Suppressor macrophage (primary cell): ENCODE results near the gene C1orf53.

ENCODE experiments used
- DNase-seq, 4 experiments: peaks; one replicate each; pipeline ENCODE4 v3.0.0-alpha.2; 2020 to 2022

Gene C1orf53

DNA sequence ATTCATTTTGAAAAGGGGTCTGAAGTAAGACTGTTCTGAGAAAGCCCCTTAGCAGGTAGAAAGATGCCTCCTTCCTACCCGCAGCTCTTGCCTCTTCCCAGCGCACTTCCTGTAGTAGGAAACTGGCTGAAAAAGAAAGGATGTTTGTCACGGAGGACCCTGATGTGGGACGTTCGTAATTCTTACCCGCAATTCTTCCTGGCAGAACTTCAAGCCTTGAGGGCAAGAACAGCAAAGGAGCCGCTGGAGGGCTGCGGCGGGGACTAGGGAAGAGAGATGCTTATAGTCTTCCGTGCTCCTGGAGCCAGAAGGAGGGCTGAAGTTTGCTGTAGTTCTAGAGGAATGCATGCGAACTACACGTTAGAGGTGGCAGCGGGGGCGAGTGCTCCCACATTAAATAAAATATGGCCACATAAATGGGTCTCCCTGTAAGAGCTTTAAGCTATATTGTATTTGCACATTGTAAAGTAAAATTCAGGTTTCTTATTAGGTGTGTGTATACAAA is 6.3 kb downstream of the C1orf53 start:
- peak in 1 of 4 experiments; percentile 22 for DNase-seq

DNA sequence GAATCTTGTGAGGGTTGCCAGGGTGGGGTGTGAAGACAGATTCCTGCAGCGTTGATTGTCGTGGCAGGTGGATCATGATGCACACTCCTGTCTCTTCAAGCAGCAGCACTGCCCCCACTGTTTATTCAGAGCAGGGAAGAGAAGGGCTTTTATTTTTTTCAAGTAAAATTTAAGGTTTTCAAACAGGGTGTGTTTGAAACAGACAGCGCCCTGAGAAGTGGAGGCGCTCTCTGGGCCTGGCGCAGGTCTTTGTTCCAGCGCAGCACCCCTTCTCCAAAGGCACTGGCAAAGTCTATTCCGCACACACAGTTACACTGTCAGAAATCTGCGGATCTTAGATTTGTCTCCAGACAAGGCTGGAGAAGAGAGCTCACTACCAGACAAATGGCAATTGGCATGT is 7.0 kb downstream of the C1orf53 start:
- no peak for DNase-seq

DNA sequence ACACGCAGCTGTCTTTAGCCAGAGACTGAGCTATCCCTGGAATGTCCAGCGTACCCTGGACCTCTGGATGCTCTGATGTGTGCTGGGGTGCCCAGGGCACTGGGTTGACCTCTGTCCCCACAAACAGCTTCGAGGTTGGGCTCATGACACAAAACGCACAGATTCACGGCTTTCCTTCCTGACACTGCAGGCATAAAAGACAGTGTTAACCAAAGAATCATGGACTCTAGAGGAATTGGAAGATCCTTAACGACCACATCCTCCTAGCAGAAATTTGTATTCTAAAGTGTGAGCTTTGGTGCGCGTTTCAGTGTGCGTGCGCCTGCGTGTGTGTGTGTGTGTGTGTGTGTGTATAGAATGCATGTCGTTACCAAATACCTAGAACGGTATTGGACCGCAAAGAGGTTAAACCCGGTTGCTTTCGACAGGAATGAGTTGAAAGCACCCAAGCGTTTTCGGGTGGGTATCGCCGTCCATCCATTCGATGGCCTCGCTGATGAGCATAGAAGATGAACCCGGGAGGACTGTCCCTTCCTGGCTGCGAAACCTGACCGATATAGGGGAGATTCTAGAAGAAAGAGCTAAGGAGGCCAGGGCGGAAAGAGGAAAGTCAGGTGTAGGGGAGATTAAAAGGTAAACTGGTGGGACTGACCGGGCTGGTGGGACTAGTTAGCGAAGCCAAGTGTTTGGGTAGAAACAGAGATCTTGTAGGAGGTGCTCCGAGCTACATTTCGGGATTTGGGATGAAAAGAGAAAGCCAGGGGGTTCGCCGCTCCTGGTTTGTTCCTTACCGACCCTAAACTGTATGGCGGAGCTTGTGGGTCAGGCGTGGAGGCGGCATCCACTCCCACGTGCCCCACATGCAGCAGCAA is 7.9 kb downstream of the C1orf53 start:
- no peak for DNase-seq

DNA sequence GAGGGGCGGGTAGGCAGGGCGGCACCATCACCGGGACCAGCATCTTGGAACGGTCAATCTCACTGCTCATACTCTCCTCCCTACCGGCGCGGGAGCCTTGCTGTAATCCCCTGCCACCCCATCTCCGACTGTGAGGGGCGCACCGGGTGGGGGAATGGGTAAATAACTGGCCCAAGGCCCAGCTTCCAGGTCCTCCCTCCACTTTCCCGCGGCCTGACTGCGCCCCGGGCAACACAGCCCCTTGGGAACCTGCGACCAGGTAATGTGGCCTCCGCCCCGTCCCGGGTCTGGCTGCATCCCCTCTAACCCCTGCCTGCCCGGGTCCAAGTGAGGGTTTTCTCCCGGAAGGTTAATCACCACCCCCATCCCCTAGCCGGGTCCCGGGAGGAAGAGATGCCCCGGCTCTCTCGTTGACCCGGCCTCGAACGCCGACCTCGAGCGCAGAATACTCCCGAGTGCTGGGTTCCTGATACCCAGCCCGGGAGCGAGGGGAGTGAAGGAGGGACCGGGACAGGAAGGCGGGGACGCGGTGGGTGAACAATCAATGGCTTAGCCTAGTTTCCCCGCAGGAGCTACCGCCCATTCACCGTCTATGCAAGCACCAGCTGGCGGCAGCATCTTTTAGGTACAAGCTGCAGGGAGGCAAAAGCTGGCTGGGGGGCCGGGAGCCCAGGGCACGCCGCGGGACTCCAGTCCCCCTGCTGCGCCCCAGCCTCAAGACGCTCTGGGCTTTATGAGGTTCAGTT is 8.9 kb downstream of the C1orf53 start:
- DNase-seq: no peak

DNA sequence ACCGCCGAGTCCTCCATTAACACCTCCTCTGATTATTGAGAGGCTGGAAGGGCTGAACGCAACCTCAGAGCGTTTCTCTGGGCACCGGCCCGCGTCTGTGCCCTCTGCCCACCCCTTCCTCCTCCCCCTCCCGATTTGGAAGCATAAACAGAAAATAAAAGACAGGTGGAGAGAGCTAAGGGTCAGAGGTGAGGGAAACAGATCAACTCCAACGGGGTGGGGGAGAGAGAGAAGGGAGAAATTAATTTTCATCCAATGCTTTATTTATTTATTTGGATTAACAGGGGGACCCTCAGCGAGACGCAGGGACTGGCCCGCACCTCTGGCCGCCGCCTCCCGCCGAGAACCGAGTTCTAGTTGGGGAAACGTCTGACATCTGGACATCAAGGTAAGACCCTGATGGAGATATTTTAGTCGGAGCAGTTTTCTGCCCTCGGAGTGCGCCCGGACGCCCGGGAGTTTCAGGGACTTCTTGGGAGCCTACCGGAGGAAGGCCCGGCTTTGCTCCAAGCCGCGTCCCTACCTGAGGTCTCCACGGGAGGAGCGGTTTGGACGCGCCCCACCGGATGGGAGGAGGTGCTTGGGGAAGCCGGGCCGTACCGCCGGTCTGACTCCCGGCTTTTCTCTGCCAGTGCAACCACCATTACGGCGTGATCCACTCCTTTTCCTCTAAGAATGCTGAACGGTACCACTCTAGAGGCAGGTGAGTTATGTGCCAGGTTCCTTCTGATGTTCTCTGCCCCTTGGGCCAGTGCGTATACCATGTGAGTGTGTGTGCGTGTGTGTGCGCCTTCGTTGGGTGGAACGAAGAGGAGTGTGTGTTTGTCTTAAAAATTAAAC is 9.6 kb downstream of the C1orf53 start:
- DNase-seq: no peak

DNA sequence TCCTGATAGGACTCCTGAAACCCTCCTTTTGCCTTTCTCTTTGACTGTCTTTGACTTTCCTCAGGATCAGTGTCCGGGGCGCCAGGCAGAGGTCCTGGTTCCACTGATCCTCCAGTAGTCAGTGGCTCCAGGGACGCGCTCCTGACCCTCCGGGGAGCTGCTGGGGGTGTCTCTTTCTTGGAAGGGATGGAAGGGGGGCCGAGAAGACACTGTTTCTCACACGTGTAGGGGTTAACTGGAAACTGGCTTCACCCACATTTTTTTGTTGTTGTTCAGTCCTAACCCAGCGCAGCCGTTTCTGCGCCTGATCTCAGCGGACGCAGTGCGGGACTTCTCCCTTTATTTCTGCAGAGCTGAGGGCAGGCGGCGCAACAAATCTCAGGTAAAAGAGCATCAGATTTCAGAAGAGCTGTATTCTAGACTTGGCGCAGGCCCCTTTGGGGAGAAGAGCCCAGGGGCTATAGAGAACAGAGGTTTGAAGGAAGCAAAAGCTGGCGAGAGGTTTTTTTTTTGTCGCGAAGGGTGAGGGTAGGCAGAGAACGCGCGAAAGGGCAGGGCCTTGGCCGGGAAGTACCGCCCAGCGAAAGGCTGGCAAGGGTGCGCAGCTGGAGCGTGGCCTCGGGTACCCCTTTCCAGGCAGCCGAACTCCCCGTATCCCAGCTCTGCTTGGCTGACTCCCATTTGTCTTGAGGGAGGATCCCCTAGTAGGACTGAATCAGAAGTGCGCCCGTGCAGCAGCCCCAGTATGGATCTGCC is 10.5 kb downstream of the C1orf53 start:
- DNase-seq: no peak

DNA sequence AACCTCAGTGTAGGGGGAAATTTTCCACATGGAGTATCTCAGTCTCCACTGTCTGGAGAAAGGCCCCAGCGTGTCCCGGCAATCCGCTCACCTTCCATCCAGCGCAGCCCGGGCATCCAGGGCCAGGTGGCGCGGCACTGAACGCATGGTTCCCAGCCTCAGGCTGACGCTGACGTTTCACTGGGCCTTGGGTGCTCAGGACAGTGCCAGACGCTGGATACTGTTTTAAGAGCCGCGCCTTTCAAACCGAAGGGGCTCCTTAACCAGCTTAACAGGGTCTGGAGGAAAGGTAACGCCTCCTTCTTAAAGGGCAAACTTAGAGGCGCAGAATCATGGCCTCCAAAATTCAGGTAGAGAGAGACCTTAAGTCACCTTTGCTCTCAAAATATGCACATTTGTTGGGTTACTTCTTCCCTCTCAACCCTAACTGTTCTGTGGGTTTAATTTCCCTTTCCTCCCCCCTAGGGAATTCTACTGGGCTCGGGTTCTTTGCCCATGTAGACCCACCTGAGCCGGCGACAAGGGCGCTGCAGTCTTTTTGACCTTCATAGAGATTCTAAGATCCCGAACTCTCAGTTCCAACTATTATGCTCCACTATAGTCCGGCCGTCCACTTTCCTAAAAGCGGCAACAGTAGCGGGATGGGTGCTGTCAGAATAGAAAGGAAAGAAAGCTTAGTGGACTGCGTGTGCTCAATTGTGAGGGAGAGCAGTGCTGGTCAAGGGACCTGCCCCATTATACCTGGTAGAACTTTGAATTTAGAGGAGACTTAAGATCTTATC is 11.3 kb downstream of the C1orf53 start:
- no peak for DNase-seq

DNA sequence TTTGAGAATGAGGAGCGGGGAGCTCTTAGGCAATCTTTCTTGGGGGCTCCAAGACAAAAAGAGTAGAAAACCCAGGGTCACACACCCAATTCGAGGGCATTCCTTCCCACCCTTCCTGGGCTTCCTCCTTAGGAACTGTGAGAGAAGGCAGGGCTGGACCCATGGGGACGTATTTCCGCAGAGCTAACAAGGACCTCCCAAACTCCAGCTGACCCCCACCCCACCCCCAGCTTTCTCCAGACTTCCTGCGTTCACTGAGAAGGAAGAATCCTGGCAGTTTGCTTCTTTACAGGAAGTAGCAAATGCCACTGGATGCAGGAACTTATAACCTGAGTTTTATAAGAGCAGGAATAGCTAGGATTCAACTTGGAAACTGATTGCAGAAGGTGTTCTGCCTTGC is 12.1 kb downstream of the C1orf53 start:
- no peak for DNase-seq

DNA sequence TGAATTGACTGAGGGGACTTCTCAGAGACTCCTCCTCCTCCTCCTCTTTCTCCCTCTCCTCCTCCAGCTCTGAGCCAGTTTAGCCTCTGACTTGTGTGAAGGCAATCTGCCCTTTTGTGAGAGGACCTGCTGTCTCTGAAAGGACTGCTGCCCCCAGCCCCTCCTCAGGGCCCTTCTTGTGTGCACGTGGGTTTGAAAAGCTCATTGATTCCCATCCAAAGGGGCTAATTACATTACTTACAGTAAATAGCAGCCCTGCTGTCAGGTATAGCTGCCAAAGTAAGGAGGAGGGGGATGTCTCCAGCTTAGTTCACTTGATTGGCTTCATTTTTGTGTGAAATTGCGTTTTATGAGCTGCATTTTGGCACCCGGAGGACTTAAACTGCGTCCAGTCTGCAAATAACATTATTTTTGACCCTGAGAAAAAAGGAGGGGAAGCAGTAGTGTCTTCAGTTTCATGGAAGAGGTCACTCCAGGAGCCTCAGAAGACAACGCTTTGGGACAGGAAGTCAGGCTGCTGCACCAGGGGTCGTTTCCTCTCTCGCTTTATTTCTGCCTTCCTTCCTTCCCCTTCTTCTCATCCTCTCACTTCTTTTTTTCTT is 12.9 kb downstream of the C1orf53 start:
- no peak for DNase-seq

DNA sequence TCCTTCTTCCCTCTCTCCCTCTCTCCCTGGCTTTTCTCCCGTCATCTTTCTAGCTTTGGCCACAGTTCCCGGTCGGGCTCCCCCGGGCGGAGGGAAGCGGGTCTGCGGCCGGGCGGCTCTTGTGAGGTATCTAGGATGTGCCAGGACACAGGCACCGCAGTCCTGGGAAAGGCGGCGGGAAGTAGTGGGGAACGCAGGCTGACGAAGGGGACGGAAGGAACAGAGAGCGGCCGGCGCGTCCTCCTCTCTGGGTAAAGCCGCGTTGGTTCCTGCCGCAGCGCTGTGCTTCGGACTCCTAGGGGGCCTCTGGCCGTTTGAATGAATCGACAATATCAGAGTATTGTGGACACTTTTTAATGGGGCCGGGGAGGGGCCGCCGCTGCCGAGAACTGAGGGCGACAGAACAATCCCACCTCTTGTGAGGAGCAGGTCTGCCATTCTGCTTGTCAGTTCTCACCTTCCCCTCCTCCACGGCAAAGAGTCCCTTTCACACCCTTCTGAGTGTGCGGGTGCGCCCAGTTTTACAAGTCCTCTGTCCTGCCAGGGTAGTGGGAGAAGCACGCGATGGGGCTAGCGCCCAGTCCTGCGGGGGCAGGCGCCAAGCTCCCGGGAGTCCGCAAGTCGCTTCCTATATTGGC is 13.6 kb downstream of the C1orf53 start:
- DNase-seq: peak in 3 of 4 experiments; percentile 33 to 65 (median 44)

DNA sequence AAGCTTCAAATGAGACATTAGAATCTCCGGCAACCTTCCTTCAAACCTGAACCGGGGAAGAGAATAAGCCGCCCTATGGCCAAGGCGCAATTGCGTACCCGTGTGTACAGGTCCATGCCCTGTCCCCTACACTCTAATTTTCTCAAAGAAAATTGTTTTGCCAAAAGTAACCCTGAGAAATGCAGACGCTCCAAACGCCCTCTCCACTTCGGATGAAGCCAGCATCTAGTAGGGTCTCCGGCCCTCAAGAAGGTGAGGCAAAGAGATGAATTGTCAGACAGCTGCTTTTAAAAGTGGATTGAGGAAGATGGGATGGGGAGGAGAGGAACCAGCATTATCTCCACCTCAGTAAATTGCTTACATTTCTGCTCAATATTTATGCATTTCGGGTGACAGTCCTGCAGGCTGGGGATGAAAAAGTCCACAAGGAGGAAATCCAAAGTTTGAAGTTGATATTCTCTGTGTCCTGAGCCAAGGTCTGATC is 14.1 kb downstream of the C1orf53 start:
- no peak for DNase-seq

DNA sequence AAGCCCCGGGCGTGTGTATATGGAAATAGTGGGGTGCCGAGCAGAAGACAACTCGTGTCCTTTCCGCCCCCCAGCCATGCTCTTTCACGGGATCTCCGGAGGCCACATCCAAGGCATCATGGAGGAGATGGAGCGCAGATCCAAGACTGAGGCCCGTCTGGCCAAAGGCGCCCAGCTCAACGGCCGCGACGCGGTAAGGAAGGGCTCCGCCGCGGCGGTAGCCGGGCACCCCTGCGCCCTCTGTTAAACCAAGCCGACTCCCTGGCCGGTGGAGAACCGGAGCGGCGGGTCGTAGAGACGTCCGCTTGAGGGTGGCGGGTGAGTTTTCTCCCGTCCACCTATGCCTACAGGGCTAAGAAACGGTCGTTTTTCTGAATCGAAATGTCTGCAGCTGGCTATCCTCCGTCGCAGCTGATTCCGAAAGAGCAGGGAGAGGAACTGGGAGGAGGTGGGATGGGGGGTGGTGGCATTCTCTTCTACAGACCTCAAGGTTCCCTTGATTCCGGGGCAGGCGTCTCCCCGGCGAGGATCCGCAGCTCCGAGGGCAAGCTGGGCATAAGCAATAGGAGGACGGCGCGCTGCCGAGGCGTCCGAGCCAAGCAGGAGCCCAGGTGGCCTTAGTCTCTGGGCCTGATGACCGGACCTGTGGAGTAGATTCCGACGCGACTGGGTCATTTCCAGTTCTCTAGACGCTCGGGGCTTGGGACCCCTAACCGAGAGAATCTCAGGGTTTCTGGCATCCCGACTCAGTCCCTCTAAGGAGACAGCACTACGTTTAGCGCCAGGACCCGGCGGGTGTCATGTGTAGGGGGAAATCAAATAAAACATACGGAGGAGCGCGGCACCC is 15.6 kb downstream of the C1orf53 start:
- peak in 3 of 4 experiments; percentile 25 to 59 (median 51) for DNase-seq

DNA sequence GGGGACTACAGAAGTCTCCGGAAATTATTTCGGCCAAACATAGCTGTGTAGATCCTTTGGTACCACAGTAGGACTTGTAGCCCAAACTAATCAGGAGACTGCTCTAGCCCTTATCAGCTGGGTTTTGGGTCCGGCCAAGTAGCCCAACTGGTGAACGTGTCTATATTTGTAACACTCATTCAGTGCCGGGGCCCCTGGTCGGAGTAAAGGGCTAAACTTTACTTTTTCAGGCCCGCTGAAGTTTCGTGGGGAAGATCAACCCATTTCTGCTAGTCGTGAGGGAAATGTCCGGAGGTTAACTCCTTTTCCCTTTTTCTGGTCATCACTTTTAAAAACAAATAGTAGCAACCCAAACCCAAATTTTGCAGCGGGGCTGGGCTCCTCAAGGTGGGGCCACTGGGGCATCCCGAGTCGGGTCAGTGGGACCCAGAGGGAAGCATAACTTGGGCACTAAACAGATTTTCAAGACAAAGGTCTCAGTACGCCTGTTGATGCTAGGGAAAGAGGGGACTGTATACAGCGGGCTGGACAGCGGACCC is 16.4 kb downstream of the C1orf53 start:
- DNase-seq: no peak

DNA sequence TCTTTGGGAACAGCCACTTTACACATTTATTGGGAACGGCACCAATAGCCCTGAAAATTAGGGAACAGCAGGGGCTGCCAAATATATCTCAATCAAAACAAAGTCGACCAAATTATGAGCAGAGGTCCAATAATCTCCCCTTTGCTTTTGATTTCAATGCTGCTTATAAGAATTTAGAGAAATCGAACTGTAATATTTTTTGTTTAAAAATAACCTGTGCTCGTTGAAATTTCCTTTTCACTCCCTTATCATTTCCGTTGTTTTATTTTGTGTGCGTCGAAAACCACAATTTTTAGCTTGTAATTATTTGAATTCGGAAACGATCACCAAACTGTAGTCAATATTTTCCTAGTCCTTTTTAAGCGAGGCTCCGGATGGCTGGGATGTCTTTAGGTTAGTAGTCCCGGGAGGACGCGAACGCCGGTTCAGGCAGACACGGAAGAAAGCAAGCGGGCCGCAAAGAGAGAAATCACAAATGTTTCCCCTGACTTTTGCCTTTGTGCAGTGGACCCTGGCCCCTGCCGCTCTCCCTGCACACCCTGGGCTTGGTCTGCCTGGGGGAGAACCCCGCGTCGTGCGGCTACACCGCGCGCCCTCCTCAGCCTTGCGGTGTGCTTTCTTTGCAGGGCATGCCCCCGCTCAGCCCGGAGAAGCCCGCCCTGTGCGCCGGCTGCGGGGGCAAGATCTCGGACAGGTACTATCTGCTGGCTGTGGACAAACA is 17.1 kb downstream of the C1orf53 start:
- peak in 2 of 4 experiments; percentile 28 to 39 for DNase-seq

DNA sequence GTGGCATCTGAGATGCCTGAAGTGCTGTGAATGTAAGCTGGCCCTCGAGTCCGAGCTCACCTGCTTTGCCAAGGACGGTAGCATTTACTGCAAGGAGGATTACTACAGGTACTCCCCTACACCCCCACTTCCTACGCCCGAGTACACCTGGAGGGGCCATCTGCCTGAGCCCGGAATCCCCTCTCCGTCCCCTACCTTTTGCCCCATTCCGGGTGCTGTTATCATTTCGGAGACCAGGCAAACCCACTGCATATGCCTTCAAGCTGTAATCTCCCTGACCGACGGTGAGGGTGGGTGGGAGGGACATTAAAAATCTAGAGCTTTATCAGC is 17.6 kb downstream of the C1orf53 start:
- DNase-seq: no peak

DNA sequence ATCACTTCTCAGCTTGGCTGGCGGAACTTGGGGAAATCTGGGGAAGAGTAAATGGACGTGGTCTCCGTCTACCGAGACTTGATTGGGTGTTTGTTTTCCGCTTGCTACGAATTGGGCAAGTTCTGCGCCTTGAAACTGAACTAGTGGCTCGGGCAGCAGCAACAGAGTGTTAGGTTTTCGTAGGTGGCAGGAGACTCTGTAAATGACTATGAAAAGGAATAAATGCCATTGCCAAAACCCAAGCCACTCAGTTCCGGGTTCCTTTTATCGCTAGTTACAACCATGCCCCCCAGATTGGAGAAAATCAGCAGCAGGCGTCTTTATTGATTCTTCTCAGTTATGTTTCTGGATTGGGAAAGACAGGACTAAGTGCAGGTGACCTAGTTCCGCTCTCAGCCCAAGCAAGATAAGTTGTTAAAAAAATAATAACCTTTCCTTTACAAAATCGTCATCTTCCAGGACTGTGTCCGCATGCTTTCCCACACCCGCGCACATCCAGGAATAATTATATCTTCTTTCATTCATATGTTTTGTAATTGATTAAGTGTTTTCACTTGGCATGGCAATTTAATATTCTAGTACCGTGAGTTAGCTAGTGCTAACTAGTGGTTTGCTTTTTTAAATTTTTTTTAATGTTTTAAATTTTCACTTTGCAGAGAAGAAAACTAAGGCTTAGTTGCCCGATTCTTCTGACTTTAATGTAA is 18.1 kb downstream of the C1orf53 start:
- no peak for DNase-seq

DNA sequence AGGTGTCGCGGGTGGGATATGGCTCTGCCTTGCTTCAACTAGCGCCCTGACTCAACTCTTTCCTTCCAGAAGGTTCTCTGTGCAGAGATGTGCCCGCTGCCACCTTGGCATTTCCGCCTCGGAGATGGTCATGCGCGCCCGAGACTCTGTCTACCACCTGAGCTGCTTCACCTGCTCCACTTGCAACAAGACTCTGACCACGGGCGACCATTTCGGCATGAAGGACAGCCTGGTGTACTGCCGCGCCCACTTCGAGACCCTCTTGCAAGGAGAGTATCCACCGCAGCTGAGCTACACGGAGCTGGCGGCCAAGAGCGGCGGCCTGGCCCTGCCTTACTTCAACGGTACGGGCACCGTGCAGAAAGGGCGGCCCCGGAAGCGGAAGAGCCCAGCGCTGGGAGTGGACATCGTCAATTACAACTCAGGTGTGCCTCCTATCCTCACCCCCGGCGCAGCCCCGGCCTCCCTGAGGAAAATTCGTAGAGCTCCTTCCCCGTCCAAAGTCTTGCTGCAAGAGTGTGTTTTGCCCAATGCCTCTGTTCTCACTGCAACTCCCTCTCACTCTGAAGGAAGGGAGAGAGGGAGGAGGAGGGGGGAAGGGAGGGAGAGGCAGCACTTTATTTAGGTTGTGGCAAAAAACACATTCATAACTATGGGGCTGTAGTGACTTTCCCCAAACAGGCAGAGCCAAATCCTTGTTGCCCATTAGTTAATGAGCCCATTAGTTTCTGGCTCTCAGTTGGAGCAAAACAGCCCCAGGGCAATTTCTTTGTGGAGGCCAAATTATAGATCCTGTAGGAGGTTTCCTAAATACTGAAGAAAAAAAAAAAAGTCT is 19.0 kb downstream of the C1orf53 start:
- DNase-seq: no peak
